HepG2 (cell line): ENCODE measurements around the gene ETV5. TPM values are rescaled to one million over a fixed set of nuclear protein-coding genes. Genes with fewer than 3 reads are reported as not detected.
A peak's percentile ranks its signal among the peaks of the same experiment; 100 is the strongest.

Experiments used
- ATAC-seq: fragments of 200-7000 bp; cut with Tn5 transposase; 3 replicates; pipeline ENCODE4 v1.9.1; 2020; ENCODE audit warnings: mild to moderate bottlenecking, moderate library complexity
- BruUV-seq: library from RNA; stranded (reverse); fragments of 400-500 nt; replicated peaks from 2 replicates; lab custom pipeline; 2021; lab: Mats Ljungman, UMichigan
- CTCF ChIA-PET: fragments of 300-600 bp; formaldehyde crosslinking; extraction: SDS; loops from one replicate; lab custom pipeline; 2021; ENCODE audit warnings: low total read pairs, inconsistent platforms, low intra/inter-chr PET ratio; lab: Yijun Ruan, JAX
- POLR2A ChIA-PET: fragments of 350-600 bp; sonication (Branson Sonifier 250); formaldehyde crosslinking; loops from one replicate; lab custom pipeline; 2020; ENCODE audit warnings: antibody characterized with exemption, inconsistent platforms; lab: Yijun Ruan, JAX
- DNase-seq: peaks from one replicate; pipeline ENCODE4 v3.0.0-alpha.2; 2015; ENCODE audit warnings: low spot score
- FAIRE-seq: peaks from 3 replicates; lab custom pipeline; 2011; peaks lifted over from hg19 to GRCh38; lab: Jason Lieb, UNC
- H2AFZ ChIP-seq: one replicate; pipeline ENCODE4 v1.6.1; 2011; ENCODE audit warnings: low read length, inconsistent platforms
- H3K27ac ChIP-seq: fragments of 300-600 bp; 3 replicates; pipeline ENCODE4 v1.8.0; 2011; ENCODE audit warnings: mixed run types, mild to moderate bottlenecking, mixed read lengths, low read length, inconsistent platforms; ENCODE audit not compliant: insufficient read depth; ENCODE audit errors: extremely low read length
- H3K27me3 ChIP-seq, 2 experiments: fragments of 200-600 bp in 1 of 2; 2 replicates in 1 of 2; 3 replicates in 1 of 2; pipeline versions ENCODE4 v1.6.0 to v1.8.0; 2011; ENCODE audit warnings: low read length in 2 of 2, mild to moderate bottlenecking in 2 of 2, moderate library complexity in 2 of 2, inconsistent platforms in 1 of 2; ENCODE audit not compliant: insufficient read depth in 2 of 2, control insufficient read depth in 1 of 2
- H3K36me3 ChIP-seq, 2 experiments: fragments of 200-600 bp in 1 of 2; replicated peaks in 1 of 2; 2 replicates in 1 of 2; 3 replicates in 1 of 2; pipeline versions ENCODE4 v1.5.1 to v1.8.0; 2011; ENCODE audit warnings: low read length in 2 of 2, inconsistent platforms in 1 of 2; ENCODE audit not compliant: insufficient read depth in 2 of 2, control insufficient read depth in 1 of 2
- H3K4me1 ChIP-seq: 2 replicates; pipeline ENCODE4 v1.5.1; 2012; ENCODE audit warnings: low read length, inconsistent platforms; ENCODE audit not compliant: insufficient read depth
- H3K4me2 ChIP-seq: 2 replicates; pipeline ENCODE4 v1.6.0; 2011; ENCODE audit warnings: low read depth, low read length, inconsistent platforms
- H3K4me3 ChIP-seq, 3 experiments: fragments of 200-600 bp in 1 of 3; sonication (generic), shearing (Covaris generic) in 1 of 3; replicated peaks in 1 of 3; 2 replicates each; pipeline ENCODE4 v1.5.1; 2011 to 2016; ENCODE audit warnings: low read length in 3 of 3, inconsistent platforms in 2 of 3, low read depth in 2 of 3, mild to moderate bottlenecking in 2 of 3, control low read depth in 1 of 3, mixed read lengths in 1 of 3; ENCODE audit not compliant: insufficient read depth in 1 of 3
- H3K79me2 ChIP-seq: one replicate; pipeline ENCODE4 v1.6.1; 2011; ENCODE audit warnings: low read length, inconsistent platforms; ENCODE audit not compliant: insufficient read depth
- H3K9ac ChIP-seq: 2 replicates; pipeline ENCODE4 v1.6.0; 2011; ENCODE audit warnings: mild to moderate bottlenecking, low read depth, low read length, inconsistent platforms; ENCODE audit not compliant: insufficient read depth
- H3K9me3 ChIP-seq: 2 replicates; pipeline ENCODE4 v1.5.1; 2012; ENCODE audit warnings: mild to moderate bottlenecking, low read length
- H4K20me1 ChIP-seq: 2 replicates; pipeline ENCODE4 v1.6.0; 2011; ENCODE audit warnings: inconsistent platforms, mild to moderate bottlenecking, low read length, moderate library complexity; ENCODE audit not compliant: insufficient read depth
- AHDC1 ChIP-seq: sonication (generic); formaldehyde crosslinking; IDR thresholded peaks from 2 replicates; pipeline ENCODE4 v1.5.1; 2020; ENCODE audit warnings: mild to moderate bottlenecking, missing genetic modification reagents, borderline replicate concordance
- ATF1 ChIP-seq: IDR thresholded peaks from 2 replicates; pipeline ENCODE4 v1.6.1; 2016; ENCODE audit warnings: mild to moderate bottlenecking, control low read depth
- E2F1 ChIP-seq: sonication (generic); formaldehyde crosslinking; IDR thresholded peaks from 2 replicates; pipeline ENCODE4 v1.5.0; 2020; ENCODE audit warnings: missing genetic modification reagents
- GABPA ChIP-seq, 2 experiments: IDR thresholded peaks; 2 replicates each; pipeline ENCODE4 v1.6.1; 2011 to 2016; ENCODE audit warnings: low read depth in 2 of 2, low read length in 1 of 2, missing biosample characterization in 1 of 2, missing genetic modification characterization in 1 of 2
- MTERF4 ChIP-seq: sonication (generic); formaldehyde crosslinking; IDR thresholded peaks from 2 replicates; pipeline ENCODE4 v1.8.0; 2023; ENCODE audit warnings: mild to moderate bottlenecking, missing genetic modification reagents
- MZF1 ChIP-seq: sonication (generic); formaldehyde crosslinking; IDR thresholded peaks from 2 replicates; pipeline ENCODE4 v1.8.1; 2023; ENCODE audit warnings: mild to moderate bottlenecking, missing genetic modification reagents, borderline replicate concordance
- U2AF2 ChIP-seq: fragments of 200-400 bp; formaldehyde crosslinking; IDR thresholded peaks from 2 replicates; pipeline ENCODE4 v1.6.1; 2017; ENCODE audit warnings: low read depth, mild to moderate bottlenecking, low read length
- ZNF234 ChIP-seq: sonication (generic); formaldehyde crosslinking; conservative IDR thresholded peaks from 2 replicates; pipeline ENCODE4 v1.5.1; 2020; ENCODE audit warnings: mild to moderate bottlenecking, missing genetic modification reagents
- ZNF280B ChIP-seq: sonication (generic); formaldehyde crosslinking; IDR thresholded peaks from 2 replicates; pipeline ENCODE4 v1.5.0; 2020; ENCODE audit warnings: missing genetic modification reagents, mild to moderate bottlenecking, borderline replicate concordance
- ZNF34 ChIP-seq: sonication (generic); formaldehyde crosslinking; IDR thresholded peaks from 2 replicates; pipeline ENCODE4 v1.4.0; 2020; ENCODE audit warnings: mild to moderate bottlenecking, missing genetic modification reagents, borderline replicate concordance
- ZNF503 ChIP-seq: sonication (generic); formaldehyde crosslinking; IDR thresholded peaks from 2 replicates; pipeline ENCODE4 v1.4.0; 2020; ENCODE audit warnings: missing genetic modification reagents
- ZNF552 ChIP-seq: sonication (generic); formaldehyde crosslinking; IDR thresholded peaks from 2 replicates; pipeline ENCODE4 v1.9.0; 2022; ENCODE audit warnings: missing genetic modification reagents, mild to moderate bottlenecking, borderline replicate concordance
- ZNF616 ChIP-seq: sonication (generic); formaldehyde crosslinking; IDR thresholded peaks from 2 replicates; pipeline ENCODE4 v1.5.0; 2020; ENCODE audit warnings: low read depth, mild to moderate bottlenecking, missing genetic modification reagents
- WGBS: methylation state at CpG from one replicate; pipeline ENCODE4 v1.1.6; 2017; ENCODE audit warnings: low lambda C conversion rate; 5-methylcytosine and 5-hydroxymethylcytosine counted together
- in situ Hi-C: cut with HindIII; loops from 2 replicates; pipeline ENCODE4 v1.10.0; 2017; ENCODE audit warnings: low pct_unique_long_range_greater_than_20kb; ENCODE audit not compliant: extremely low pct_ligation_motif_present
- intact Hi-C: fragments of 100-400 bp; cut with micrococcal nuclease; formaldehyde crosslinking; loops from one replicate; pipeline ENCODE4 v1.10.0; 2022; ENCODE audit not compliant: unreplicated experiment
- polyA plus RNA-seq, 8 experiments: library from polyadenylated mRNA; depleted of rRNA in 3 of 8; stranded (reverse) in 7 of 8; unstranded in 1 of 8; fragments of >200 nt; fragmentation: Illumina TruSeq in 4 of 8; extraction: Trizol in 4 of 8; gene quantifications; 2 replicates each; pipeline versions ENCODE4 v1.2.1 to v1.2.3, GENCODE V29; 2011 to 2016; ENCODE audit warnings: low read depth in 4 of 8, missing spikeins in 1 of 8, mixed read lengths in 1 of 8; ENCODE audit not compliant: insufficient read depth in 1 of 8
- total RNA-seq, 5 experiments: library from RNA; depleted of rRNA; stranded (reverse); fragments of >200 nt; fragmentation: Illumina TruSeq; extraction: Trizol; gene quantifications; 2 replicates each; pipeline ENCODE4 v1.2.3, GENCODE V29; 2016; ENCODE audit warnings: low read depth in 1 of 5

ETV5 gene
- total and polyA plus RNA-seq, 2 of the 13 experiments (the other 11 are each of a cell fraction or from before 2014, with no cell fraction given) = 52.9 to 57.2 TPM

- no peak overlapping the region for H3K4me3 ChIP-seq
- no peaks in the 10 kb centered on the region for H3K9me3 ChIP-seq
- H3K27me3 ChIP-seq = no peaks in the 10 kb centered on the region
- WGBS = 97% methylated on average over 3 of the region's 3 CpGs
- H3K4me2 ChIP-seq = no peak overlapping the region
- H3K36me3 ChIP-seq = peaks cover 28 to 56% of the 10 kb centered on the region in 2 experiments
- ATAC-seq (no peak), DNase-seq (no peak), FAIRE-seq (no peak)
- peaks cover 47% of the 10 kb centered on the region for H3K4me1 ChIP-seq
- H2AFZ ChIP-seq = no peak overlapping the region
- CTCF ChIA-PET = no interaction called here
- no peak overlapping the region for H3K27ac ChIP-seq
- in situ Hi-C loops (no loop called here), intact Hi-C loops (no loop called here)
- H4K20me1 ChIP-seq = no peaks in the 10 kb centered on the region
- BruUV-seq = TSS peak; percentile 17
- no peak overlapping the region for H3K9ac ChIP-seq
- no peaks in the 10 kb centered on the region for H3K79me2 ChIP-seq
- POLR2A ChIA-PET = no interaction called here
- TF ChIP-seq ZNF552 (no peak), AHDC1 (no peak), ZNF34 (CRISPR knock-in tag) (no peak), MZF1 (CRISPR knock-in tag) (no peak), ZNF503 (no peak), MTERF4 (no peak), ZNF234 (CRISPR knock-in tag) (no peak), E2F1 (no peak), ZNF280B (CRISPR knock-in tag) (no peak), U2AF2 (no peak), GABPA (IDR thresholded peaks at IDR 0.05; ENCODE audit: low read depth, low read length) (no peak), GABPA (CRISPR knock-in tag; IDR thresholded peaks at IDR 0.05; ENCODE audit: low read depth) (no peak), ZNF616 (no peak), ATF1 (CRISPR knock-in tag) (no peak)
Measured at GRCh38 chr3:186048119-186048518, 60.8 kb downstream of the ETV5 start.
